Ovary (tissue), 3 donors: ENCODE results near the gene LTO1.

Experiments used
- POLR2A ChIP-seq: fragments of 450-650 bp; IDR thresholded peaks from one replicate; pipeline ENCODE4 v1.6.1; 2017; ENCODE audit warnings: antibody characterized with exemption, mild to moderate bottlenecking, moderate library complexity
- TF ChIP-seq, protein P1 (sequence below), 3 donors: fragments of 450-650 bp in 2 of 3; fragments of 200-600 bp in 1 of 3; IDR thresholded peaks; one replicate each; pipeline versions ENCODE4 v1.5.1 to v1.8.0; 2016 to 2022; ENCODE audit warnings: antibody characterized with exemption in 3 of 3, mild to moderate bottlenecking in 1 of 3
- donor health status: DM: no; HTN: no; CAD: no.

DNA sequence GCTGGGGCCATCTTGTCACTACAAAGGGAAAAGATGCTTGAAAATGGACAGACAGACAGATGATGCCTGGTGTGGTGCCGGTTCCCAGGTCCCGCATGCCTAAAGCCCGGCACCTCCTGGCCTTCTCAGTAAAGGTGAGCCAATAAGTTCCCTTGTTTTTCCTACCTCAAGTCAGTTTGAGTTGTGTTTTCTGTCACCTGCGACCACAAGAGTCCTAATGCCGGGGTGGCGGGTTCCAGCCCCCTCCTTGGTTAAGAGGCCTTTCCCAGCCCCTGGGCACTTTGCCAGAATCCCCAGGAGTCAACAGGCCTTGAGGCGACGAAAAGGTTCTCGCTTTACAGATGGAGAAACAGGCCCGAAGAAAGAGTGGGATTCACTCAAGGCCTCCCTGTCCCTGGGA lies 19.6 kb upstream of the LTO1 start:
- TF ChIP-seq, protein P1, sequence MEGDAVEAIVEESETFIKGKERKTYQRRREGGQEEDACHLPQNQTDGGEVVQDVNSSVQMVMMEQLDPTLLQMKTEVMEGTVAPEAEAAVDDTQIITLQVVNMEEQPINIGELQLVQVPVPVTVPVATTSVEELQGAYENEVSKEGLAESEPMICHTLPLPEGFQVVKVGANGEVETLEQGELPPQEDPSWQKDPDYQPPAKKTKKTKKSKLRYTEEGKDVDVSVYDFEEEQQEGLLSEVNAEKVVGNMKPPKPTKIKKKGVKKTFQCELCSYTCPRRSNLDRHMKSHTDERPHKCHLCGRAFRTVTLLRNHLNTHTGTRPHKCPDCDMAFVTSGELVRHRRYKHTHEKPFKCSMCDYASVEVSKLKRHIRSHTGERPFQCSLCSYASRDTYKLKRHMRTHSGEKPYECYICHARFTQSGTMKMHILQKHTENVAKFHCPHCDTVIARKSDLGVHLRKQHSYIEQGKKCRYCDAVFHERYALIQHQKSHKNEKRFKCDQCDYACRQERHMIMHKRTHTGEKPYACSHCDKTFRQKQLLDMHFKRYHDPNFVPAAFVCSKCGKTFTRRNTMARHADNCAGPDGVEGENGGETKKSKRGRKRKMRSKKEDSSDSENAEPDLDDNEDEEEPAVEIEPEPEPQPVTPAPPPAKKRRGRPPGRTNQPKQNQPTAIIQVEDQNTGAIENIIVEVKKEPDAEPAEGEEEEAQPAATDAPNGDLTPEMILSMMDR (IDR thresholded peaks at IDR 0.05): no peak
- TF ChIP-seq POLR2A: no peak
